Urothelium cell line (cell line): ENCODE data around the gene PTTG1IP.
A peak's percentile ranks its signal among the peaks of the same experiment; 100 is the strongest.

Experiments used
- DNase-seq: peaks from one replicate; pipeline ENCODE4 v3.0.0; 2011; ENCODE audit warnings: low spot score, mixed read lengths
- FAIRE-seq: peaks from 2 replicates; lab custom pipeline; 2011; peaks lifted over from hg19 to GRCh38; lab: Jason Lieb, UNC

Gene PTTG1IP

GRCh38 chr21:44869781-44870747 is 3.4 kb downstream of the PTTG1IP start:
- FAIRE-seq = no peak
- peak; percentile 74 for DNase-seq

GRCh38 chr21:44868707-44869106 is 4.8 kb downstream of the PTTG1IP start:
- DNase-seq = no peak
- FAIRE-seq = no peak

- DNase-seq = no peak
- FAIRE-seq = no peak
These were observed 5.3 kb downstream of the PTTG1IP start for GRCh38 chr21:44867999-44868700.

- no peak for DNase-seq
- no peak for FAIRE-seq
These were observed 6.0 kb downstream of the PTTG1IP start for GRCh38 chr21:44867464-44867863.

GRCh38 chr21:44866780-44867179 is 6.7 kb downstream of the PTTG1IP start:
- no peak for FAIRE-seq
- no peak for DNase-seq

GRCh38 chr21:44865561-44866280 is 7.8 kb downstream of the PTTG1IP start:
- DNase-seq = no peak
- no peak for FAIRE-seq

- FAIRE-seq = no peak
These were observed 10.4 kb downstream of the PTTG1IP start for GRCh38 chr21:44862869-44863685.

GRCh38 chr21:44858791-44859190 is 14.7 kb downstream of the PTTG1IP start:
- FAIRE-seq = no peak

More at GRCh38 chr21:44862869-44863685, 10.4 kb downstream of the PTTG1IP start:
- DNase-seq = no peak

GRCh38 chr21:44858291-44858690 is 15.2 kb downstream of the PTTG1IP start:
- no peak for FAIRE-seq

More at GRCh38 chr21:44858791-44859190, 14.7 kb downstream of the PTTG1IP start:
- DNase-seq = no peak

GRCh38 chr21:44857127-44857892 is 16.2 kb downstream of the PTTG1IP start:
- no peak for FAIRE-seq

More at GRCh38 chr21:44858291-44858690, 15.2 kb downstream of the PTTG1IP start:
- DNase-seq = no peak

GRCh38 chr21:44856131-44856530 is 17.4 kb downstream of the PTTG1IP start:
- FAIRE-seq (no peak), DNase-seq (no peak)

More at GRCh38 chr21:44857127-44857892, 16.2 kb downstream of the PTTG1IP start:
- DNase-seq = no peak

GRCh38 chr21:44855572-44855971 is 17.9 kb downstream of the PTTG1IP start:
- DNase-seq (no peak), FAIRE-seq (no peak)

- FAIRE-seq (no peak), DNase-seq (no peak)
These were observed 18.6 kb downstream of the PTTG1IP start for GRCh38 chr21:44854664-44855446.

- no peak for FAIRE-seq
- DNase-seq = no peak
These were observed 19.2 kb downstream of the PTTG1IP start for GRCh38 chr21:44854391-44854663.

GRCh38 chr21:44853601-44854390 is 19.7 kb downstream of the PTTG1IP start:
- no peak for FAIRE-seq
- DNase-seq = no peak

- DNase-seq (no peak), FAIRE-seq (no peak)
These were observed 22.4 kb downstream of the PTTG1IP start for GRCh38 chr21:44850905-44851657.

GRCh38 chr21:44850208-44850800 is 23.2 kb downstream of the PTTG1IP start:
- DNase-seq (no peak), FAIRE-seq (no peak)
